Left ventricle myocardium superior (tissue), 1 donor: ENCODE data around the gene TAOK3. TPM values are rescaled to one million over a fixed set of nuclear protein-coding genes. Genes with fewer than 3 reads are reported as not detected.
"Not testable (repeated sequence)": the region's sequence is repeated elsewhere in the genome, so short reads cannot be mapped to it uniquely, and the experiment has no call there.

ENCODE experiments used
- ATAC-seq: fragments of 200-7000 bp; cut with Tn5 transposase; one replicate; pipeline ENCODE4 v1.9.1; 2020; ENCODE audit warnings: mild to moderate bottlenecking, moderate library complexity
- DNase-seq: peaks from one replicate; pipeline ENCODE4 v3.0.0-alpha.2; 2020
- intact Hi-C: fragments of 100-400 bp; cut with micrococcal nuclease; formaldehyde crosslinking; loops from one replicate; pipeline ENCODE4 v1.11.0; 2022
- total RNA-seq: library from RNA; stranded (reverse); fragmentation: NEBNext Ultra II Directional; extraction: Animal tissue kit (Norgen Biotek cat#: 25700); gene quantifications from one replicate; pipeline ENCODE4 v1.2.1, GENCODE V29; 2021
- donor health status: DM: no; HTN: yes; CAD: no; lungs with severe emphysema.

Gene TAOK3
- total RNA-seq, 1 donor from 2014 or later = 20.2 TPM

- no peak for ATAC-seq
- intact Hi-C loops = no loop called here
- no peak for DNase-seq
Measured at GRCh38 chr12:118259079-118259478, 113.6 kb downstream of the TAOK3 start.

GRCh38 chr12:118256352-118256751 is 116.4 kb downstream of the TAOK3 start:
- no peak for DNase-seq
- no peak for ATAC-seq
- intact Hi-C loops = no loop called here

DNA sequence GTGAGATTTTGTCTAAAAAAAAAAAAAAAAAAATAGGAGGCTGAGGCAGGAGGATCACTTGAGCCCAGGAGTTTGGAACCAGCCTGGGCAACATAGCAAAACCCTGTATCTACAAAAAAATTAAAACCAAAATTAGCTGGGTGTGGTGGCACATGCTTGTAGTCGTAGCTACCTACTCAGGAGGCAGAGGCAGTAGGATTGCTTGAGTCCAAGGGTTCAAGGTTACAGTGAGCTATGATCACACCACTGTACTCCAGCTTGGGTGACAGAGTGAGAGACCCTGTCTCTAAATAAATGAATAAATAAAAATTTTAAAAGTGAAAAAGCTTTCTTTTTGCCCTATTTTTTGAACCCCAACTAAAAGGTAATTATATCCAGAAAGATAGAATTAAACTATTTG is 123.2 kb downstream of the TAOK3 start:
- ATAC-seq (no peak), DNase-seq (no peak)
- intact Hi-C loops = no loop called here

DNA sequence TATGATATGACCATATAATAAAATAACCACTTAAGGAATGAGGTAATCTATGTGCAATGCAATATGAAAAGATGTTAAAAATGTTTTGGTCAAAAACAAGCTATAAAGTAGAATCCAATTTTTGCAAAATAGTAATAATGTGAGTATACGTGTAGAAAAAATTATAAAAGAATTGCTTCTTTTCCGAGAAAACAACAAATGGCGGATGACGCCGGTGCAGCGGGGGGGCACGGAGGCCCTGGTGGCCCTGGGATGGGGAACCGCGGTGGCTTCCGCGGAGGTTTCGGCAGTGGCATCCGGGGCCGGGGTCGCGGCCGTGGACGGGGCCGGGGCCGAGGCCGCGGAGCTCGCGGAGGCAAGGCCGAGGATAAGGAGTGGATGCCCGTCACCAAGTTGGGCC is 126.8 kb downstream of the TAOK3 start:
- DNase-seq, ATAC-seq, intact Hi-C loops: not testable (repeated sequence)

DNA sequence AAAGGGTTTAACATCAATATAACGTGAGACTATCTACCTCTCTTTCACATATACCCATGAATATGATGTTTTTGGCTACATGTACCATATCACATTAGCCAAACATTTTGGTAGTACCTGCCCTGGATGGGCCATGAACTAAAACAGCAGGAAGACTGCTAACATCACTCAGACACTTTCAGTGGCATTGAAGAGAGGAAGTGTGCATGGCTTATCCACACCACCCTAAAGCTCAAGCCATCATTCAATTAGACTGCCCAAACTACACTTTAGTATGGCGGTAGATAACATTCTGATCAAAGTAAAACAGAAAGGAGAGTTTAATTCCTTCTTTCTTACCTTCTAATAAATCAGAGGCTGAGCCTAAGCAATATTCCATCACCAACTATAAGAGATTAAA is 133.8 kb downstream of the TAOK3 start:
- no peak for ATAC-seq
- DNase-seq = no peak
- intact Hi-C loops = no loop called here

- no peak for ATAC-seq
- intact Hi-C loops = no loop called here
- no peak for DNase-seq
Measured at GRCh38 chr12:118237908-118238307, 134.8 kb downstream of the TAOK3 start.

DNA sequence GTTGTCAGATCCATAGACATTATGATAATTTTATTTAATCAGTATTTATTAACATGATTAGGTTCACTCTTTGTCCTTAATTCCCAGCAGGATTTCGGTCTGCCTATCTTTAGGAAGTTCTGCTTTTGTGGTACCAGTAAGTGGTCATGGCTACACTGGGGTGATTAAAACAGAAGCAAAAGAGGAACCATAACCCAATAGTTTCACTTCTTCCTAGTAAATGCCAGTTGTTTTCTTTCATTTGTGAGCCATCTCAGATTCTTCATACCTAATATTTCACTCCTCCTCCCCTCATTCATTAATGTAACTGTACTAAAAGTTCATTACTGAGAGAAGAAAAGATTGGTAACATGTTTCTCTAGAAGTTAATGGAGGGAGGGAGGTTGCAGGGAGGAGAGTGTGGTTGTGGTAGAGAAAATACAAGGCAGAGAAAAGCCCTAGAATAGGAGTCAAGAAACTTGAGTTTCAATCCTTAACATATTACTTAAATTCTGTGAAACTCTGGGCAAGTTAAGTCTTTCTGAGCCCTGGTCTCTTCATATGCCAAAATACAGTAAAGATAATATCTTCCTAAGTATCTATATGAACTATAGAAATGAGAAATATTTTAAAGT is 135.5 kb downstream of the TAOK3 start:
- intact Hi-C loops = no loop called here
- DNase-seq = no peak
- ATAC-seq = no peak

DNA sequence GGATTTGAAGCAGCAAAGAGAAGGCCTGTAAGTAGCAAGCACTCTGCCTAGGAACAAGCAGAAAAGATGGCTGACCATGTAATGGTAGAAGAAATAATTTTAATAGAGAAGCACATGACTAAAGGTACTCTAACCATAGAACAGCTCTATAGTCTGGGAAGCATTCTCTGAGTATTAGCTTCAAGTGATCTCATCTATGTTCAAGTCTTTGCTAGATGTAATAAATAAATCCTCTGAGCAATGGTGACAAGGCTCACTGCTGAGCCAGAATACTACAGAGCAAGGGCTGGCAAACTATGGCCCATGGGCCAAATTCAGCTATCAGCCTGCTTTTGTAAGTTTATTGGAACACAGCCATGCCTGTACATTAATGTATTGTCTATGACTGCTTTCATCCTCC is 152.0 kb downstream of the TAOK3 start:
- no peak for ATAC-seq
- DNase-seq = no peak
- intact Hi-C loops = no loop called here

DNA sequence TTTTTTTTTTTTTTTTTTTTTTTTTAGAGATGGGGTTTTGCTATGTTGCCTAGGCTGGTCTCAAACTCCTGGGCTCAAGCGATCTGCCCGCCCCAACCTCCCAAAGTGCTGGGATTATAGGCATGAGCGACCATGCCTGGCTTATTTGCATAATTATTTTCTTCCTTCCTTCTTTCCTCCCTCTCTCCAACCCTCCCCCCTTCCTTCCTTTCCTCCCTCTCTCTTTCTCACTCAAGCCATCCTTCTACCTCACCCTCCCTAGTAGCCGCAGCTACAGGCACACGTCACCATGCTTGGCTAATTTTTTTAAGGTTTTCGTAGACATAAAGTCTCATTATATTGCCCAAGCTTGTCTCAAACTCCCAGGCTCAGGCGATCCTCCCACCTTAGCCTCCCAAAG is 152.9 kb downstream of the TAOK3 start:
- intact Hi-C loops = no loop called here
- ATAC-seq (no peak), DNase-seq (no peak)

DNA sequence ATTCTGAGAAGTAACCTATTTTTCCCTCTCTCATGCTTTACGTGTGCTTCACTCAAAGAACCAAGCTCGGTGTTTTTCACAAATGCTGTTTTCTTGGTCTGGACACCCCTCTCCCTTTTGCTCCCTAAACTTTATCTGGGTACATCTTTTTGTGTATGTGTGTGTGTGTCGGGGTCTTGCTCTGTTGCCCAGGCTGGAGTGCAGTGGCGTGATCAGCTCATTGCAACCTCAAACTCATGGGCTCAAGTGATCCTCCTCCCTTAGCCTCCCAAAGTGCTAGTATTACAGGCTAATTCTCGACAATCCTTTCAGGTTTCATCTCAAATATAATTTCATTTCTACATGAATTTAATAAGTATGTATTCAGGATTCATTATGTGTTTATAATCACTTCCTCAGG is 153.6 kb downstream of the TAOK3 start:
- ATAC-seq (no peak), DNase-seq (no peak)
- intact Hi-C loops = no loop called here

DNA sequence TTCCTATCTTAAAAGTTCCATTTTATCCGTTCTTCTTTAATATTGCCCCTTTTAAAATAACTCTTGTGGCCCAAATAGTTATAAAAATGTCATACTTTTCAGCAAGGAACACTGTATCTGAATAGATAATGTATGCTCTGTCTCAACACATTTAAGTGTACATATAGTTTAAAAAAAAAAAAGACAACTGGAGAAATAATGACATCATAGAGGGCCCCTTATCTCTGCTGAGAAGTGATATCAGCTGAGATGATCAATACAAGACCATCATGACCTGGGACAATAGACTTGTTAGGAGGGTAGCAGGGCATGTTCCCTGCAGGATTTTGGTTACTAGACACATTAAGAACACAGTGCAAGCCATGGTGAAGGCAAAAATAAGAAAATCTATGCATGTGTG is 159.3 kb downstream of the TAOK3 start:
- DNase-seq (no peak), ATAC-seq (no peak)
- intact Hi-C loops = no loop called here

DNA sequence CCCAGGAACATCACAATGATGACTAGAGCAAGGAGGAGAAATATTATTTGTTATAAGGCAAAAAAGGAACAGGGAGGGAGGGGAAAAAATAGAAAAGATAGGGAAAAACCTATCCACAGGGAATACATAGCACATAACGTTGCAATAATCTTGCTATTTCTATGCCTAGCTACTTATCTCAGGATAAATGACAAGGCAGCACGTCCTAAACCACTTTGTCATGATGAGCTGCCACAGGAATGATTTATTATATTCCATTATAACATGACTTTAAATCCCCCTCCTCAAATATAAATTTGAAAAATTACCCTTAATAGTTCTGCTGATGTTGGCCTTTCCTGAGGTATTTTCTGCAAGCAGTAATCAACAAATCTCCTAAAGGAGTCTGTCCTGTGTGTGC is 160.1 kb downstream of the TAOK3 start:
- intact Hi-C loops = no loop called here
- DNase-seq = no peak
- ATAC-seq = no peak

- DNase-seq (no peak), ATAC-seq (no peak)
- intact Hi-C loops = no loop called here
Measured at GRCh38 chr12:118206107-118206412, 166.6 kb downstream of the TAOK3 start.

- intact Hi-C loops = no loop called here
- DNase-seq (no peak), ATAC-seq (no peak)
Measured at GRCh38 chr12:118193958-118194357, 178.7 kb downstream of the TAOK3 start.

DNA sequence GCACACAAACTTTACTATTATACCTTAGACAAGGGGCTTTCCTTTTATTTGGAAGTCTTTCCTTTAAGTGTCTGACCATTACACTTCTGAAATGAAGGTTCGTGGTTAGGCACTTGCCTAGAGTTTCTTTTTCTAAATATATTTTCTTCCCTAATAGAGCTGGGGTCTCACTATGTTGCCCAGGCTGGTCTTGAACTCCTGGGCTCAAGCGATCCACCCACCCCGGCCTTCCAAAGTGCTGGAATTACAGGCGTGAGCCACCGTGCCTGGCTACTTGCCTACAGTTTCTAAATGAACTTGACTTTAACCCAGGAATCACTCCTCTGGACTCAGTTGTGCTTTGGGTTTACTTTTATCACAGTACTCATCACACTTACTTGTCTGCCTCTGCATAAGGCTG is 179.2 kb downstream of the TAOK3 start:
- intact Hi-C loops = no loop called here
- no peak for ATAC-seq
- no peak for DNase-seq

- intact Hi-C loops = no loop called here
- DNase-seq (no peak), ATAC-seq (peak; percentile 69)
Measured at GRCh38 chr12:118190266-118190665, 182.4 kb downstream of the TAOK3 start.

DNA sequence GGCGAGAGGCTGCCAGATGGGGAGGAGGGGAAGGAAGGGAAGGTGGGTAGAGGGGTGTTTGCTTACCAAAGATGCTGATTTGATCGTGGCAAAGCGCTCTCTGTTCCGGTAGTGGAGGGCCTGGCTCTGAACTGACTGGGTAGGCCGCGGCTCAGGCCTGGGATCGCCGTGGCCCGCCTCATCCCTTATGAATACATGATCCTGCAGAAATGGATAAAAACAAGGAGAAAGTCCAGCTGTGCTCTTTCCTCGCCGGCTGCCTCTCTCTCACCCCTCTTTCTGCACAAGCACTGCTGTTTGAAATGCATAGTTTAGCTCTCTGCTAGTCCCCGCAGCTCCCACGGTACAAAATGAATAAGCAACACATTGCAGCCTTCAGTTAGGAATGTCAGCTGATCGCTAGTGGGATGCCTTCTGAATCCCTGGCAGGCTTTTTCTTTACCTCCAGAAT is 182.9 kb downstream of the TAOK3 start:
- ATAC-seq (peak; percentile 76), DNase-seq (peak; percentile 59)
- intact Hi-C loops = no loop called here

DNA sequence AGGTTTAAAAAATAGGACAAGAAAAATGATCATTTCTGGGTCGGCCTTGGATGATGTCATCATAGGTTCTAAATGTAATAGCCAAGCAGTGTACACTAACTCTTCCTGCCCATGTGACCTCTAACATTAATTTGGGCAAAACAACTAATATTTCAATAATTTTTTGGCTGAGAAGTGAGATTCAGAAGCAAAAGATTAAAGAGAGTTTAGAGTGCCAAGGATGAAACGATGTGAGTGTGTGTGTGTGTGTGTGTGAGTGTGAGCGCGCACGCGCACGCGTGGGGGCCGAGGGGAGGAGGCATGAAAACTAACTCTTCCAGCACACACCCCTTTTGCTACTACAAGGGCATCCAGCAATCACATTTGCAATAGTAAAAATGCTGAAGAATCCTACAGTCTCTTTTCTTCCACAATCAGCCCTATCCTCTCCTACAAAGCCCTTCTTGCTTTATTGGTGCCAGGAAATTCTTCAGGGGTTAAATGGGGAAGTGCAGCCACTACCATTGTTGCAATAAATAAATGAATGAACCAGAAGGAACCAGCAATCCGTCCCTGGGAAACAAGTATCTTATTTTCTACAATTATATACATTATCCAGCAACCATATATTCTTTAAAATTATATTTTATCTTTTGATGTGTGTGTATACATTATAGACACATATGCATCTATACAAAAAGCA is 183.9 kb downstream of the TAOK3 start:
- DNase-seq (peak; percentile 64), ATAC-seq (peak; percentile 74)
- intact Hi-C loops = no loop called here

GRCh38 chr12:118187751-118188435 is 184.8 kb downstream of the TAOK3 start:
- intact Hi-C loops = no loop called here
- ATAC-seq (peak; percentile 5), DNase-seq (no peak)

DNA sequence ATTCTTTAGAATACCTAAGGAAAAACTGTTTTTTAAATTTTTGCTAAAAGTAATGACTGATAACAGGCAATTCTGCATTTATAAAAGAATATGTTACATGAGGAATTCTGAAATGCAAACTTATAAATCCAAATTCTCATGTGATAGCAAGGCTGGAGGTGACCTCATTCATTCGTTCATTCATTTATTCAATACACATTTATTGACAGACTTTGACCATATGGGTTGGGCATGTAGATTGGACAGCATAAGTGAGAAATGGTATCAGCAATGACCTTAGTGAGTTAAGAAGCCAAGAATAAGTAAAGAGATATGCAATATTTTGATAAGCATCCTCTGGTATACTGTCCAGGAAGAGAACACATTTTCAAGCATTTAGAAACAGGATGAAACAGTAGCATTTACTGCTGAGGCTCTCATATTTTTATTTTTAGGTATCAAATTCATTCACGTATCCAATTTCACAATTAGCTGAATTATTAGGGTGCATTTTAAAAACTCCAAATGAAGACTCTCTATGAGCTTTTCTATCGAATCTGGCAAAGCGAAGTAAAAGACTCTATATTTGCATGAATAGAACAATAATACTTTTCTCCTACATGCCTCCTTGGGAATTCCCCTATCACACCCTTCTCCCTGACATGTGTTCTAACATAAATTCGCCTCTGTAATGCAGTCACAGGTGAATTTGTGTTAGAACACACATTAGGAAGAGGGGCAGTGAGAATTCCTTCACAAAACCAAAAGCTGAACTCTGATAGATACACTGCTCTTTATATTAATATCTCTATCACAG is 186.9 kb downstream of the TAOK3 start:
- DNase-seq = no peak
- intact Hi-C loops = no loop called here
- no peak for ATAC-seq
